K562 (cell line): Measurements from ENCODE around the gene SSR2. TPM values are rescaled to one million over a fixed set of nuclear protein-coding genes. Genes with fewer than 3 reads are reported as not detected.

Experiments used
- DEAF1 ChIP-seq: fragments of 450-650 bp; formaldehyde crosslinking; IDR thresholded peaks from 2 replicates; pipeline ENCODE4 v1.4.0; 2020; ENCODE audit warnings: mild to moderate bottlenecking, moderate library complexity
- GABPB1 ChIP-seq: sonication (generic); formaldehyde crosslinking; IDR thresholded peaks from 2 replicates; pipeline ENCODE4 v1.8.0; 2022; ENCODE audit warnings: mild to moderate bottlenecking, missing genetic modification reagents
- JUND ChIP-seq, 2 experiments: IDR thresholded peaks; 2 replicates in 1 of 2; 3 replicates in 1 of 2; pipeline ENCODE4 v1.6.1; 2011; ENCODE audit warnings: borderline replicate concordance in 2 of 2, low read depth in 2 of 2, low read length in 2 of 2, improper control_type of control experiment in 1 of 2, missing biosample characterization in 1 of 2, missing genetic modification characterization in 1 of 2, missing genetic modification reagents in 1 of 2
- TSC22D4 ChIP-seq: fragments of 450-650 bp; IDR thresholded peaks from 2 replicates; pipeline ENCODE4 v1.6.1; 2016; ENCODE audit warnings: missing genetic modification characterization, missing biosample characterization, control low read depth
- ZNF592 ChIP-seq: fragments of 450-650 bp; IDR thresholded peaks from 2 replicates; pipeline ENCODE4 v1.6.1; 2017; ENCODE audit warnings: antibody characterized with exemption, mild to moderate bottlenecking
- polyA plus RNA-seq, 8 experiments: library from polyadenylated mRNA; depleted of rRNA in 4 of 8; stranded (reverse) in 5 of 8; unstranded in 3 of 8; fragments of >200 nt; fragmentation: Nextera tagmentation in 2 of 8; fragmentation: Illumina TruSeq in 1 of 8; extraction: Ambion mirVana in 2 of 8; extraction: Trizol in 1 of 8; gene quantifications; 2 replicates each; pipeline versions ENCODE4 v1.2.1 to v1.2.3, GENCODE V29; 2011 to 2014; ENCODE audit warnings: inconsistent platforms in 1 of 8, missing spikeins in 1 of 8
- total RNA-seq, 7 experiments: library from RNA; depleted of rRNA in 6 of 7; stranded (reverse); fragments of >200 nt in 6 of 7; fragmentation: Illumina TruSeq in 2 of 7; extraction: Trizol in 2 of 7; gene quantifications; 2 replicates each; pipeline versions ENCODE4 v1.2.1 to v1.2.3, GENCODE V29; 2011 to 2021; ENCODE audit warnings: low replicate concordance in 1 of 7

SSR2 gene
- total and polyA plus RNA-seq, 9 of the 15 experiments (the other 6 are each of a cell fraction or from before 2014, with no cell fraction given), result 161 to 411 (median 240) TPM

GRCh38 chr1:155989242-155990004 lies 31.3 kb downstream of the SSR2 start (continued):
- TF ChIP-seq ZNF592 (0 out of 2 replicates have a peak, but pooled peaks have one; percentile 18), DEAF1 (CRISPR knock-in tag) (peak; percentile 87), GABPB1 (CRISPR knock-in tag) (peak; percentile 59), TSC22D4 (no peak), JUND (IDR thresholded peaks at IDR 0.05; ENCODE audit: borderline replicate concordance, low read depth, low read length) (peak; percentile 44), JUND (tag; IDR thresholded peaks at IDR 0.05; ENCODE audit: borderline replicate concordance, low read depth, low read length) (no peak)
- TF ChIP-seq, all 486 proteins: peak for 23
